Measurements from ENCODE around the gene ZFR2. TPM values are rescaled to one million over a fixed set of nuclear protein-coding genes. Genes with fewer than 3 reads are reported as not detected.

Gene ZFR2
- total RNA-seq, 4 donors from 2014 or later, result not detected

DNA sequence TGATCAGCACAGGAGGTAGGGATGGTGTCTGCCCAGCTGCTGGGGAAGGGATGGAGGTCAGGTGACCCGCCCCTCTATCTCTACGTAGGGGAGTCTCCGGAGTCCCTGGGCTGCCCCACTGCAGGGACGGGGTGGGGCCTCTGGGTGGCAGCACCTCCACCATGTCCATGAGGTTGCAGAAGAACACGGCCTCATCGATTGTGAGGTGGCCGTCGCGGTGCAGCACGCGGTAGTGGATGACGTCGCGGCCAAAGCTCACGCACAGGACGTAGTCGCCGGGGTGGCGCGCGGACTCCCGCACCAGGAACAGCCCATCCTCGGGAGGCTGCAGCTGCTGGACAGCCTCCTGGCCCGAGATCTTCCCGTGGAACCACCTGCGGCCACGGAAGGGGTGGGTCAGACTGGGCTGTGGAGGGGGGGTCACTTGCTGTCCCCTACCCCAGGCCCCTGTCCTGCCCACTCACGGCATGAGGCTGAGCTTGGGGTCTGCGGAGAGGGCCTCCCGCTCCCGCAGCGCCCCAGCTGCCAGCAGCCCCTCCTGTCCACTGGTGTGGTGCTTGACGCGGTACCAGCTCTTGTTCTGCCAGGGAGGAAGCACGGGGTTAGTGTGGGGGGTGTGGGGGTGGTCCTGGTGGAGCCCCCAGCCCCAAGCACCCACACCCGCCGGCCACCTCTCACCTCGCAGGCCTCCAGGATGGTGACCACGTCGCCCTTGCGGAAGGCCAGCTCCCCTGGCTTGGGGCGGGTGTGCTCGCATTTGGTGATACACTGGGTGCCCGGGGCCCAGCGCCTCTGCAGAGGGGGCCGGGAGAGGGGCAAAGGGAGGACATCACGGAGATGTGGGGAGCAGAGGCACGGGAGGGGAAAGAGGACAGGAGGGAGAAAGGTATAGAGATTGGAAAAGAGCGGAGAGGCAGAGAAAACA lies 84.9 kb downstream of the ZFR2 start:
- no peaks in the 10 kb centered on the region for H3K9me3 ChIP-seq
- H3K27ac ChIP-seq, result no peak overlapping the region
- intact Hi-C loops (cut with DNase I), result no loop called here
- no peak overlapping the region for H3K4me3 ChIP-seq (replicated peaks in 1 of 3)
- 69 to 78% methylated on average over 29 to 32 of the region's 49 CpGs for WGBS, 2 donors
- no peak for DNase-seq
- no peaks in the 10 kb centered on the region for H3K27me3 ChIP-seq
- peaks cover 0 to 6% of the 10 kb centered on the region in 2 donors for H3K4me1 ChIP-seq
- no peaks in the 10 kb centered on the region for H3K36me3 ChIP-seq
- TF ChIP-seq POLR2A (IDR thresholded peaks at IDR 0.05), result no peak
- TF ChIP-seq, protein P1, sequence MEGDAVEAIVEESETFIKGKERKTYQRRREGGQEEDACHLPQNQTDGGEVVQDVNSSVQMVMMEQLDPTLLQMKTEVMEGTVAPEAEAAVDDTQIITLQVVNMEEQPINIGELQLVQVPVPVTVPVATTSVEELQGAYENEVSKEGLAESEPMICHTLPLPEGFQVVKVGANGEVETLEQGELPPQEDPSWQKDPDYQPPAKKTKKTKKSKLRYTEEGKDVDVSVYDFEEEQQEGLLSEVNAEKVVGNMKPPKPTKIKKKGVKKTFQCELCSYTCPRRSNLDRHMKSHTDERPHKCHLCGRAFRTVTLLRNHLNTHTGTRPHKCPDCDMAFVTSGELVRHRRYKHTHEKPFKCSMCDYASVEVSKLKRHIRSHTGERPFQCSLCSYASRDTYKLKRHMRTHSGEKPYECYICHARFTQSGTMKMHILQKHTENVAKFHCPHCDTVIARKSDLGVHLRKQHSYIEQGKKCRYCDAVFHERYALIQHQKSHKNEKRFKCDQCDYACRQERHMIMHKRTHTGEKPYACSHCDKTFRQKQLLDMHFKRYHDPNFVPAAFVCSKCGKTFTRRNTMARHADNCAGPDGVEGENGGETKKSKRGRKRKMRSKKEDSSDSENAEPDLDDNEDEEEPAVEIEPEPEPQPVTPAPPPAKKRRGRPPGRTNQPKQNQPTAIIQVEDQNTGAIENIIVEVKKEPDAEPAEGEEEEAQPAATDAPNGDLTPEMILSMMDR (IDR thresholded peaks at IDR 0.05), result no peak

DNA sequence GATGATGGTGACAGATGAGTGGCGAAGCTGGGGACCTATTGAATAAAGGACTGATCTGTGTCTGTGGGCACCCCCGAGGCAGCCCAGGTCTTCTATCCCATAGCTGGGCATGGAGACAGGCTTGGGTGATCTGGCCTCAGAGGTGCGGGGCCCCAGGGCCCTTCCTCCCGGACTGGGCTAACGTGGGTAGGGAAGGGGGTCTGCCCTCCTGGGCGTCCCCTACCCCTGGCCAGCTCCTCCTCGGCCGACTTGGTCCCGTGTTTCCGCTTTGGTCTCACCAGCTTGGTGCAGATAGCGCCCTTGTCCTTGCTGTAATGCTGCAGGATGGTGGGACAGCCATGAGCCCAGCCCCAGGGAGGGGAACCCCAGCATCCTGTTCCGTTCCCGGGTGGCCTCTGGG lies 85.9 kb downstream of the ZFR2 start:
- 87 to 97% methylated on average over 5 to 10 of the region's 13 CpGs for WGBS, 2 donors
- Histone ChIP-seq H3K27me3 (no peaks in the 10 kb centered on the region), H3K27ac (no peak overlapping the region), H3K36me3 (no peaks in the 10 kb centered on the region), H3K4me3 (replicated peaks in 1 of 3) (no peak overlapping the region), H3K9me3 (no peaks in the 10 kb centered on the region), H3K4me1 (peaks cover 0 to 6% of the 10 kb centered on the region in 2 donors)
- TF ChIP-seq POLR2A (IDR thresholded peaks at IDR 0.05), result no peak
- TF ChIP-seq, protein P1 (IDR thresholded peaks at IDR 0.05), result no peak
- intact Hi-C loops (cut with DNase I), result no loop called here
- no peak for DNase-seq

DNA sequence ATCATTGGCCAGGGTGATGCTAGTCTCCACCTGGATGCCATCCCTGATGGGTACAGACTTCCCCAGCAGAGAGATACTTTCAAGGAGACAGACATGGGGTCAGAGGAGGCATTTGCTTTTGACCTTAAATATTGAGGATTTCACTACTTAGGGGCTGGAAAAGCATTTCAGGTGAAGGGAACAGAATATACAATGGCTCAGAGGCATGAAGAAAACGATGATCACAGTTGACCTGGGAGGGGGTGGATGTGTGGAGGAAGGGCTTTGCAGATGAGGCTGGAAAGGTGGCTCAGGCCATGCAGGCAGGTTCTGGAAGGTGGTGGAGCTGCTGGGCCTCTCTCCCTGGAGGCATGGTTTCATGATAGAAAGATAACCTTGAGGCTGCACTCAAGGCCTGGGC lies 86.5 kb downstream of the ZFR2 start:
- H3K27me3 ChIP-seq, result no peaks in the 10 kb centered on the region
- H3K36me3 ChIP-seq, result no peaks in the 10 kb centered on the region
- H3K4me1 ChIP-seq, result peaks cover 0 to 6% of the 10 kb centered on the region in 2 donors
- no peak overlapping the region for H3K4me3 ChIP-seq (replicated peaks in 1 of 3)
- intact Hi-C loops (cut with DNase I), result no loop called here
- DNase-seq, result no peak
- no peak for TF ChIP-seq POLR2A (IDR thresholded peaks at IDR 0.05)
- TF ChIP-seq, protein P1 (IDR thresholded peaks at IDR 0.05), result no peak
- WGBS, 2 donors, result 97 to 100% methylated on average over 1 of the region's 1 CpG
- no peaks in the 10 kb centered on the region for H3K9me3 ChIP-seq
- H3K27ac ChIP-seq, result no peak overlapping the region

DNA sequence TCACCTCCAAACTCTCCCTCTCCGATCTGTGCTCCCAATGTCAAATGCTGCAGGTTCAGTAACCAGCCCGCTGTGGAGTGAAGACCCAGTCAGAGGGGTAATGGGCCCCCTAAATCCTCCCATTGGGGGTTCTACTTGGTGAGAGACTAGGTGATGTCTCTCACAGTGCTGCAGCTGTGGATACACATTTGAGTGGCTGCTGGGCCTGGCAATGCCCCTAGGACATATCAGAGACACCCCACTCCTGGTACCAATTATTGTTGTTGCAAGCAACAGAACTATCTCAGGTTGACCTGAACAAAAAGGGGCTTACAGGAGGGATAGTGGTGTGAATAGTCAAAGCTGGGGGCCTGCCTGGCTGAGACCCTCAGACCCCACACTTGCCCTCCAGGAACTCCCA lies 87.2 kb downstream of the ZFR2 start:
- H3K27ac ChIP-seq, result no peak overlapping the region
- no peak for DNase-seq
- no peak overlapping the region for H3K4me3 ChIP-seq (replicated peaks in 1 of 3)
- intact Hi-C loops (cut with DNase I), result no loop called here
- H3K4me1 ChIP-seq, result peaks cover 0 to 6% of the 10 kb centered on the region in 2 donors
- H3K36me3 ChIP-seq, result no peaks in the 10 kb centered on the region
- TF ChIP-seq, protein P1 (IDR thresholded peaks at IDR 0.05), result no peak
- no peak for TF ChIP-seq POLR2A (IDR thresholded peaks at IDR 0.05)
- no peaks in the 10 kb centered on the region for H3K9me3 ChIP-seq
- H3K27me3 ChIP-seq, result no peaks in the 10 kb centered on the region
- 97 to 100% methylated on average over 2 of the region's 2 CpGs for WGBS, 2 donors

DNA sequence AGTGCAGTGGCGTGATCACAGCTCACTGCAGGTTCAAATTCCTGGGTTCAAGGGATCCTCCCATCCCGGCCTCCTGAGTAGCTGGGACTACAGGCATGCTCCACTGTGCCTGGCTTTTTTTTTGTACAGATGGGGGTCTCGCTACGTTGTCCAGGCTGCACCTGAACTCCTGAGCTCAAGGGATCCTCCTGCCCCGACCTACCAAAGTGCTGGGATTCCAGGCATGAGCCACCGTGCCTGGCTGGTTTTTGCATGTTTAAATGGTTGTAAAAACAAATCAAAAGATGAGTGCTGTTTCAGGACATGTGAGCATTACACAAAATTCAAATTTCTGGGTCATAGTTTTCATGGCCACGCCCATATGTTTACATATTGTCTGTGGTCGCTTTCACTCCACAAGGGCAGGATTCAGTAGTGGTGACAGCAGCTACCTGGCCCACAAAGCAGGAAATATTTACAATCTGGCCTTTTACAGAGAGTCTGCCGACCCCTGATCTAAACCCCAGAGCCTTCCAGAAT lies 88.0 kb downstream of the ZFR2 start:
- intact Hi-C loops (cut with DNase I), result no loop called here

More for the DNA sequence above, 88.0 kb downstream of the ZFR2 start:
- no peak overlapping the region for H3K27ac ChIP-seq
- peaks cover 0 to 4% of the 10 kb centered on the region in 2 donors for H3K4me1 ChIP-seq
- no peak overlapping the region for H3K4me3 ChIP-seq (replicated peaks in 1 of 3)
- TF ChIP-seq, protein P1 (IDR thresholded peaks at IDR 0.05), result no peak
- TF ChIP-seq POLR2A (IDR thresholded peaks at IDR 0.05), result no peak
- H3K9me3 ChIP-seq, result no peaks in the 10 kb centered on the region
- no peak for DNase-seq
- H3K27me3 ChIP-seq, result no peaks in the 10 kb centered on the region
- no peaks in the 10 kb centered on the region for H3K36me3 ChIP-seq
- 89 to 91% methylated on average over 9 of the region's 9 CpGs for WGBS, 2 donors
